Vagina (tissue), 2 donors: Measurements from ENCODE around the gene ARSH.

Experiments
- POLR2A ChIP-seq, 2 donors: fragments of 450-650 bp; IDR thresholded peaks; one replicate each; pipeline ENCODE4 v1.6.1; 2017; ENCODE audit warnings: antibody characterized with exemption in 2 of 2, mild to moderate bottlenecking in 2 of 2, moderate library complexity in 2 of 2
- POLR2AphosphoS5 ChIP-seq, 2 donors: sonication (generic); formaldehyde crosslinking; IDR thresholded peaks; one replicate each; pipeline ENCODE4 v1.9.0; 2017; ENCODE audit warnings: antibody characterized with exemption in 2 of 2, mild to moderate bottlenecking in 2 of 2, low read depth in 1 of 2; ENCODE audit not compliant: insufficient read depth in 1 of 2
- TF ChIP-seq, protein P1 (sequence below), 3 experiments: fragments of 450-650 bp in 2 of 3; fragments of 200-600 bp in 1 of 3; sonication (generic) in 1 of 3; IDR thresholded peaks; one replicate each; pipeline ENCODE4 v1.5.1; 2017 to 2019; ENCODE audit warnings: antibody characterized with exemption in 3 of 3, mild to moderate bottlenecking in 2 of 3, moderate library complexity in 2 of 3

DNA sequence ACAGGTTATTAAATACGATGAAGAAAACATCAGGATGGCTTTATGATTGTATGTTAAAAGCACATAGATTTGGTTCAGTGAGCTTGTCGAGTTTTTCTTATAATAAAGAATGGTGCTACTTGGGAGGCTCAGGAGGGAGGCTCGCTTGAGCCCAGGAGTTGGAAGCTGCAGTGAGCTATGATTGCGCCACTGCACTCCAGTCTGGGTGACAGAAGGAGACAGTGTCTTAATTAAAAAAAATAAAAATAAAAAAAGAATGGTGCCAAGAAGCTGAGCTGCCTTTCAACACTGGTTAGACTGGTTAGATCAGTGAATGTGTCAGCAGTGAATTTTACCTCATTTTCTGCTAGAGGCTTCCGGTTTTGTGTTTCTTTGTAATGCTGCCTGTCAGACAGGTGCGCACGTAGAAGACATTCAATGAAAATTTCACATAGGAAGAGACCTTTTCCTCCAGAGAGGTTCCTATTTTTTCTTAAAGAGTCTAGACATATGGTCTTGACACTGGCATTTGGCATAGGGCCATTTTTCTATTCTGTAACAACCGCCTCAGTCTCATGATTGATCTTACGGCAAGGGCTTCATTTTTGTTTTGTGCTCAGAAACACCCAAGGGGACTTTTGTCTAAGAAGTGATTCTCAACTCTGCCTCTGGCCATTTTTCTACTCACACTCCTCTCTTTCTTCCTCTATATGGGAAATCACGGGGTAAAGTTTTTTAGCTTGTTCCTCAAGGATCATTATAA, 19.9 kb downstream of the ARSH start:
- TF ChIP-seq, protein P1, sequence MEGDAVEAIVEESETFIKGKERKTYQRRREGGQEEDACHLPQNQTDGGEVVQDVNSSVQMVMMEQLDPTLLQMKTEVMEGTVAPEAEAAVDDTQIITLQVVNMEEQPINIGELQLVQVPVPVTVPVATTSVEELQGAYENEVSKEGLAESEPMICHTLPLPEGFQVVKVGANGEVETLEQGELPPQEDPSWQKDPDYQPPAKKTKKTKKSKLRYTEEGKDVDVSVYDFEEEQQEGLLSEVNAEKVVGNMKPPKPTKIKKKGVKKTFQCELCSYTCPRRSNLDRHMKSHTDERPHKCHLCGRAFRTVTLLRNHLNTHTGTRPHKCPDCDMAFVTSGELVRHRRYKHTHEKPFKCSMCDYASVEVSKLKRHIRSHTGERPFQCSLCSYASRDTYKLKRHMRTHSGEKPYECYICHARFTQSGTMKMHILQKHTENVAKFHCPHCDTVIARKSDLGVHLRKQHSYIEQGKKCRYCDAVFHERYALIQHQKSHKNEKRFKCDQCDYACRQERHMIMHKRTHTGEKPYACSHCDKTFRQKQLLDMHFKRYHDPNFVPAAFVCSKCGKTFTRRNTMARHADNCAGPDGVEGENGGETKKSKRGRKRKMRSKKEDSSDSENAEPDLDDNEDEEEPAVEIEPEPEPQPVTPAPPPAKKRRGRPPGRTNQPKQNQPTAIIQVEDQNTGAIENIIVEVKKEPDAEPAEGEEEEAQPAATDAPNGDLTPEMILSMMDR (IDR thresholded peaks at IDR 0.05), result no peak
- no peak for TF ChIP-seq POLR2A (IDR thresholded peaks at IDR 0.05)
- TF ChIP-seq POLR2AphosphoS5 (IDR thresholded peaks at IDR 0.05; ENCODE audit: insufficient read depth in 1 of 2, low read depth in 1 of 2), result peak in 1 of 2 donors; percentile 73
